HCEC 1CT (cell line): ENCODE measurements around the gene ZNF524.

Experiments used
- DNase-seq: peaks from one replicate; pipeline ENCODE4 v3.0.0-alpha.2; 2017

Gene ZNF524

GRCh38 chr19:55621673-55622231 is 21.7 kb downstream of the ZNF524 start:
- DNase-seq: no peak

GRCh38 chr19:55622242-55622969 is 22.3 kb downstream of the ZNF524 start:
- no peak for DNase-seq

- DNase-seq: no peak
Measured at GRCh38 chr19:55623130-55623529, 23.0 kb downstream of the ZNF524 start.

GRCh38 chr19:55623561-55623960 is 23.5 kb downstream of the ZNF524 start:
- no peak for DNase-seq

GRCh38 chr19:55624109-55625003 is 24.3 kb downstream of the ZNF524 start, which contains the start of gene ZNF784:
ZNF784 (minus strand) TSS chr19:55624566; CDS start chr19:55624561, 5 bp downstream.
- peak; percentile 86 for DNase-seq

- DNase-seq: no peak
Measured at GRCh38 chr19:55625004-55625326, 24.9 kb downstream of the ZNF524 start.

- DNase-seq: no peak
Measured at GRCh38 chr19:55626350-55626749, 26.3 kb downstream of the ZNF524 start.

- DNase-seq: peak; percentile 68
Measured at GRCh38 chr19:55632463-55632834, 32.4 kb downstream of the ZNF524 start.

GRCh38 chr19:55633861-55634260 is 33.8 kb downstream of the ZNF524 start:
- DNase-seq: no peak

GRCh38 chr19:55635334-55635717 is 35.2 kb downstream of the ZNF524 start:
- DNase-seq: no peak

- no peak for DNase-seq
Measured at GRCh38 chr19:55635856-55636440, 35.9 kb downstream of the ZNF524 start.

GRCh38 chr19:55636723-55637122 is 36.6 kb downstream of the ZNF524 start:
- DNase-seq: no peak

- DNase-seq: no peak
Measured at GRCh38 chr19:55637534-55637933, 37.4 kb downstream of the ZNF524 start.

- peak; percentile 49 for DNase-seq
Measured at GRCh38 chr19:55638864-55639359, 38.8 kb downstream of the ZNF524 start.

GRCh38 chr19:55640043-55640576 is 40.0 kb downstream of the ZNF524 start:
- no peak for DNase-seq

- peak; percentile 69 for DNase-seq
Measured at GRCh38 chr19:55640577-55641425, 40.7 kb downstream of the ZNF524 start, which contains the start of gene ZNF580. ZNF580 (plus strand) TSS chr19:55641002; CDS start chr19:55642509, 1,507 bp downstream.

- peak; percentile 30 for DNase-seq
Measured at GRCh38 chr19:55641426-55642152, 41.5 kb downstream of the ZNF524 start.

GRCh38 chr19:55642153-55643002 is 42.3 kb downstream of the ZNF524 start:
- peak; percentile 30 for DNase-seq

- peak; percentile 68 for DNase-seq
Measured at GRCh38 chr19:55643003-55643886, 43.2 kb downstream of the ZNF524 start, which contains the start of gene ZNF581. ZNF581 (plus strand) TSS chr19:55643649; CDS start chr19:55644572, 923 bp downstream.
